ENCODE measurements around the gene ROR2. TPM values are rescaled to one million over a fixed set of nuclear protein-coding genes. Genes with fewer than 3 reads are reported as not detected.

Gene ROR2
- total and polyA plus RNA-seq, 2 of the 8 experiments (the other 6 are each of a cell fraction or from before 2014, with no cell fraction given): 2.7 to 4.3 TPM

- H2BK120ac ChIP-seq (replicated peaks; ENCODE audit: low read depth, low read length): no peak overlapping the region
- H2BK15ac ChIP-seq (ENCODE audit: low read length): no peak overlapping the region
- no peak for TF ChIP-seq SIRT6 (IDR thresholded peaks at IDR 0.05; ENCODE audit: low read length)
- no peak for TF ChIP-seq SP2 (IDR thresholded peaks at IDR 0.05; ENCODE audit: low read length)
- no peak for TF ChIP-seq KDM1A (IDR thresholded peaks at IDR 0.05; ENCODE audit: borderline replicate concordance, low read length)
- TF ChIP-seq SIX5 (IDR thresholded peaks at IDR 0.05; ENCODE audit: low read depth, low read length): no peak
- no peak for TF ChIP-seq SIN3A (conservative IDR thresholded peaks at IDR 0.05 in 1 of 2, IDR thresholded peaks at IDR 0.05 in 1 of 2; ENCODE audit: low read depth in 1 of 2, low read length in 2 of 2)
- no peak for TF ChIP-seq RNF2 (IDR thresholded peaks at IDR 0.05; ENCODE audit: borderline replicate concordance, low read depth, low read length, missing control alignments, poor library complexity, severe bottlenecking)
- TF ChIP-seq CEBPB (IDR thresholded peaks at IDR 0.05; ENCODE audit: low read depth, low read length): no peak
- no peak for TF ChIP-seq POU5F1 (IDR thresholded peaks at IDR 0.05; ENCODE audit: low read depth, low read length)
- TF ChIP-seq SRF (IDR thresholded peaks at IDR 0.05; ENCODE audit: low read depth, low read length): no peak
- no peak for TF ChIP-seq CHD1 (IDR thresholded peaks at IDR 0.05; ENCODE audit: low read depth, low read length)
- no peak for TF ChIP-seq FOSL1 (IDR thresholded peaks at IDR 0.05; ENCODE audit: insufficient read depth, low read depth, low read length)
- TF ChIP-seq MAFK (IDR thresholded peaks at IDR 0.05; ENCODE audit: low read depth, low read length): no peak
- TF ChIP-seq BCL11A (IDR thresholded peaks at IDR 0.05; ENCODE audit: low read depth in 2 of 2, low read length in 2 of 2): no peak
- no peak for TF ChIP-seq SP4 (IDR thresholded peaks at IDR 0.05; ENCODE audit: low read length)
- H3K9me3 ChIP-seq (ENCODE audit: insufficient read depth in 2 of 2, low read depth in 1 of 2, low read length in 1 of 2): no peaks in the 10 kb centered on the region
- no peak for FAIRE-seq
- 93% methylated on average over 7 of the region's 7 CpGs; no CpG with 5 or more reads in 1 of the 2 experiments for WGBS, 2 experiments (ENCODE audit: extremely low coverage in 1 of 2, insufficient coverage in 1 of 2, insufficient read length in 1 of 2, insufficient replicate concordance in 2 of 2, low coverage in 1 of 2, low lambda C conversion rate in 2 of 2, missing lambda C conversion rate in 1 of 2)
- H3K79me2 ChIP-seq (ENCODE audit: control insufficient read depth in 1 of 2, insufficient read depth in 2 of 2, low read length in 2 of 2): no peaks in the 10 kb centered on the region
- no peak overlapping the region for H2AFZ ChIP-seq (ENCODE audit: low read length)
- H2AK5ac ChIP-seq (ENCODE audit: low read depth, low read length): no peak overlapping the region
- H3K56ac ChIP-seq (replicated peaks; ENCODE audit: insufficient read length, low read depth, low read length): no peak overlapping the region
- no peak overlapping the region for H3K4ac ChIP-seq (replicated peaks; ENCODE audit: insufficient read length, low read depth, low read length)
- peaks cover 6% of the 10 kb centered on the region; the same call in 1 of the 2 replicates for H3K23me2 ChIP-seq (ENCODE audit: low read depth, low read length)
- H3K14ac ChIP-seq (ENCODE audit: insufficient read length): no peak overlapping the region
- no peak overlapping the region for H3K4me2 ChIP-seq (ENCODE audit: insufficient read depth in 1 of 2, low read depth in 2 of 2, low read length in 2 of 2)
- no peak overlapping the region for H2BK20ac ChIP-seq (ENCODE audit: low read length)
- peaks cover 0 to 5% of the 10 kb centered on the region in 2 experiments for H4K20me1 ChIP-seq (replicated peaks in 1 of 2; ENCODE audit: control insufficient read depth in 1 of 2, insufficient read depth in 2 of 2, low read length in 2 of 2)
- no peak overlapping the region for H4K91ac ChIP-seq (replicated peaks; ENCODE audit: insufficient read length, low read length)
- no peak overlapping the region for H3K9ac ChIP-seq (replicated peaks in 1 of 4; ENCODE audit: extremely low read depth in 1 of 4, low read depth in 3 of 4, low read length in 3 of 4)
- H4K5ac ChIP-seq (ENCODE audit: insufficient read length, low read depth, low read length): no peak overlapping the region
- no peak for DNase-seq (ENCODE audit: low read depth in 1 of 2, low spot score in 2 of 2)
- H3K18ac ChIP-seq (ENCODE audit: extremely low read depth, low read length): no peak overlapping the region
- POLR2A ChIA-PET (ENCODE audit: partially characterized antibody): no interaction called here
- no peak overlapping the region for H2BK12ac ChIP-seq (ENCODE audit: low read depth, low read length)
- no peak overlapping the region for H2BK5ac ChIP-seq (ENCODE audit: low read depth, low read length)
- no peak overlapping the region for H3K23ac ChIP-seq (ENCODE audit: insufficient read length)
- H3K4me3 ChIP-seq (ENCODE audit: extremely low read depth in 1 of 4, insufficient read depth in 2 of 4, low read depth in 3 of 4, low read length in 4 of 4): no peak overlapping the region
- H4K8ac ChIP-seq (ENCODE audit: extremely low read depth, insufficient read depth, low read length): no peak overlapping the region
- CTCF ChIA-PET (ENCODE audit: partially characterized antibody): interaction anchor here (1.6 to 1.7 kb wide), 2 partner anchors 12 to 26 kb away, joined by 4 to 5 read pairs; no protein-coding TSS in a partner anchor
- H3K79me1 ChIP-seq (ENCODE audit: low read depth, low read length): peaks cover 5% of the 10 kb centered on the region; the same call in 1 of the 2 replicates
- H3K4me1 ChIP-seq (replicated peaks in 1 of 4; ENCODE audit: control insufficient read depth in 3 of 4, insufficient read depth in 4 of 4, low read length in 3 of 4): peaks cover 0 to 10% (median under 1%) of the 10 kb centered on the region in 4 experiments; a peak in 4 of 7 replicates
- H3K27ac ChIP-seq (ENCODE audit: low read depth, low read length): no peak overlapping the region
- H3K36me3 ChIP-seq (ENCODE audit: control insufficient read depth in 2 of 4, insufficient read depth in 4 of 4, low read length in 3 of 4): no peaks in the 10 kb centered on the region
- H3K27me3 ChIP-seq (replicated peaks in 1 of 4; ENCODE audit: control insufficient read depth in 3 of 4, extremely low read depth in 1 of 4, insufficient read depth in 3 of 4, low read length in 3 of 4): no peaks in the 10 kb centered on the region
Observed at GRCh38 chr9:91835632-91836031, 114.4 kb downstream of the ROR2 start.

Measured in H1 (cell line).